ENCODE measurements around the gene NKTR. TPM values are rescaled to one million over a fixed set of nuclear protein-coding genes. Genes with fewer than 3 reads are reported as not detected.

NKTR gene
- total and polyA plus RNA-seq, 2 of the 13 experiments (the other 11 are each of a cell fraction or from before 2014, with no cell fraction given) = 41.3 to 59.6 TPM

DNA sequence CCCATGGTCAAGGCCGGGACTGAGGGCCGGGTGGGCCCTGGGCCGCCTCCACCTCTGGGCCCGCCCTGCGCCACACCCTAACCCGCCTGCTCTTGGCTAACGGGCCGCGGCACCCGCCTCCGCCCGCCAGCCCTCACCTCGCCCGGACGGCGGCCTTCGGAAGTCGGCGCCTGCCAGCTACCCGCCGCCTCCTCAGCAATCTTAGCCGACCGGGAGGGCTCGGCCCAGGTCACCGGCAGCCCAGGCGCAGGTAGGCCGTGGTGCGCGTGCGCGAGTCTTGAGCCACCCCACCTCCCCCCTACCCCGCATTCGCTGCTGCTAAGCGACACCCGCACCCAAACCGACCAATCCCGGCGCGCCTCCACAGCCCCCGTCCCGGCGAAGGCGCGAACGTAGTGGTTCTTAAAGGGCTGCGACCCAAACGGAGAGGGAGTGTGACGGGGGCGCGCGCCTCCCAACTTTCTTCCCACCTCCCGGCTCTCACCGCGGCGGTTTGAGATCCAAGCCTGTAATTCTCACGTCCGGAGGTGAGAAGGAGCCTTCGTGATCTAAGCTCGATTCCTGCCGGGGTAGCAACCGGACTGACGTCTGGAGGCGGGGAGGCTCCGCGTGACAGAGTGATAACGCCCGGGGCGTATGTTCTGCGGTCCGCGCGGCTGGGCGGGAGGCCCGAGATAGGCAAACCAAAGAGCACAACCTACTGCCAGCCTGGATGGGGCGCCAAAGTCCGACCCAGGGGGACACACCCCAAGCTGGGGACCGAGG lies 18.6 kb upstream of the NKTR start, which contains the start of gene SEC22C (continued):
- 0 out of 2 replicates have a peak, but pooled peaks have one; percentile 29 for TF ChIP-seq CHD2 (IDR thresholded peaks at IDR 0.05; ENCODE audit: low read depth, low read length)
- peak; percentile 79; the same call in 1 of the 2 replicates for TF ChIP-seq ZNF776 (CRISPR knock-in tag; IDR thresholded peaks at IDR 0.05)
- no peak; the same call in 1 of the 2 replicates for TF ChIP-seq SIX4 (CRISPR knock-in tag; IDR thresholded peaks at IDR 0.05)
- TF ChIP-seq, protein P1, sequence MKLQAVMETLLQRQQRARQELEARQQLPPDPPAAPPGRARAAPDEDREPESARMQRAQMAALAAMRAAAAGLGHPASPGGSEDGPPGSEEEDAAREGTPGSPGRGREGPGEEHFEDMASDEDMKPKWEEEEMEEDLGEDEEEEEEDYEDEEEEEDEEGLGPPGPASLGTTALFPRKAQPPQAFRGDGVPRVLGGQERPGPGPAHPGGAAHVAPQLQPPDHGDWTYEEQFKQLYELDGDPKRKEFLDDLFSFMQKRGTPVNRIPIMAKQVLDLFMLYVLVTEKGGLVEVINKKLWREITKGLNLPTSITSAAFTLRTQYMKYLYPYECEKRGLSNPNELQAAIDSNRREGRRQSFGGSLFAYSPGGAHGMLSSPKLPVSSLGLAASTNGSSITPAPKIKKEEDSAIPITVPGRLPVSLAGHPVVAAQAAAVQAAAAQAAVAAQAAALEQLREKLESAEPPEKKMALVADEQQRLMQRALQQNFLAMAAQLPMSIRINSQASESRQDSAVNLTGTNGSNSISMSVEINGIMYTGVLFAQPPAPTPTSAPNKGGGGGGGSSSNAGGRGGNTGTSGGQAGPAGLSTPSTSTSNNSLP (IDR thresholded peaks at IDR 0.05; ENCODE audit: low read depth, low read length) = no peak
- TF ChIP-seq ZNF788 (CRISPR knock-in tag; IDR thresholded peaks at IDR 0.05; ENCODE audit: borderline replicate concordance) = 0 out of 2 replicates have a peak, but pooled peaks have one; percentile 30
- no peak for TF ChIP-seq ZNF75D (CRISPR knock-in tag; IDR thresholded peaks at IDR 0.05; ENCODE audit: borderline replicate concordance)
- peak; percentile 56; the same call in 1 of the 2 replicates for TF ChIP-seq ZNF816 (CRISPR knock-in tag; IDR thresholded peaks at IDR 0.05; ENCODE audit: borderline replicate concordance)
- TF ChIP-seq, protein P2, sequence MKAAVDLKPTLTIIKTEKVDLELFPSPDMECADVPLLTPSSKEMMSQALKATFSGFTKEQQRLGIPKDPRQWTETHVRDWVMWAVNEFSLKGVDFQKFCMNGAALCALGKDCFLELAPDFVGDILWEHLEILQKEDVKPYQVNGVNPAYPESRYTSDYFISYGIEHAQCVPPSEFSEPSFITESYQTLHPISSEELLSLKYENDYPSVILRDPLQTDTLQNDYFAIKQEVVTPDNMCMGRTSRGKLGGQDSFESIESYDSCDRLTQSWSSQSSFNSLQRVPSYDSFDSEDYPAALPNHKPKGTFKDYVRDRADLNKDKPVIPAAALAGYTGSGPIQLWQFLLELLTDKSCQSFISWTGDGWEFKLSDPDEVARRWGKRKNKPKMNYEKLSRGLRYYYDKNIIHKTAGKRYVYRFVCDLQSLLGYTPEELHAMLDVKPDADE (CRISPR knock-in tag; IDR thresholded peaks at IDR 0.05) = no peak
- TF ChIP-seq HOXD1 (CRISPR knock-in tag; IDR thresholded peaks at IDR 0.05) = no peak
- TF ChIP-seq ZNF766 (CRISPR knock-in tag; IDR thresholded peaks at IDR 0.05; ENCODE audit: borderline replicate concordance) = no peak
- TF ChIP-seq ZNF607 (CRISPR knock-in tag; IDR thresholded peaks at IDR 0.05; ENCODE audit: borderline replicate concordance) = peak; percentile 95
- TF ChIP-seq MEF2D (CRISPR knock-in tag; IDR thresholded peaks at IDR 0.05) = peak; percentile 44; the same call in 1 of the 2 replicates
- TF ChIP-seq BCL6 (CRISPR knock-in tag; IDR thresholded peaks at IDR 0.05) = 0 out of 2 replicates have a peak, but pooled peaks have one; percentile 15
- no peak for TF ChIP-seq REXO4 (CRISPR knock-in tag; IDR thresholded peaks at IDR 0.05; ENCODE audit: borderline replicate concordance)
- peak; percentile 25 for TF ChIP-seq CBX1 (IDR thresholded peaks at IDR 0.05; ENCODE audit: low read depth)
- TF ChIP-seq ZNF790 (CRISPR knock-in tag; IDR thresholded peaks at IDR 0.05; ENCODE audit: borderline replicate concordance) = no peak
- TF ChIP-seq, protein P3, sequence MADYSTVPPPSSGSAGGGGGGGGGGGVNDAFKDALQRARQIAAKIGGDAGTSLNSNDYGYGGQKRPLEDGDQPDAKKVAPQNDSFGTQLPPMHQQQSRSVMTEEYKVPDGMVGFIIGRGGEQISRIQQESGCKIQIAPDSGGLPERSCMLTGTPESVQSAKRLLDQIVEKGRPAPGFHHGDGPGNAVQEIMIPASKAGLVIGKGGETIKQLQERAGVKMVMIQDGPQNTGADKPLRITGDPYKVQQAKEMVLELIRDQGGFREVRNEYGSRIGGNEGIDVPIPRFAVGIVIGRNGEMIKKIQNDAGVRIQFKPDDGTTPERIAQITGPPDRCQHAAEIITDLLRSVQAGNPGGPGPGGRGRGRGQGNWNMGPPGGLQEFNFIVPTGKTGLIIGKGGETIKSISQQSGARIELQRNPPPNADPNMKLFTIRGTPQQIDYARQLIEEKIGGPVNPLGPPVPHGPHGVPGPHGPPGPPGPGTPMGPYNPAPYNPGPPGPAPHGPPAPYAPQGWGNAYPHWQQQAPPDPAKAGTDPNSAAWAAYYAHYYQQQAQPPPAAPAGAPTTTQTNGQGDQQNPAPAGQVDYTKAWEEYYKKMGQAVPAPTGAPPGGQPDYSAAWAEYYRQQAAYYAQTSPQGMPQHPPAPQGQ (CRISPR knock-in tag; IDR thresholded peaks at IDR 0.05; ENCODE audit: borderline replicate concordance) = no peak
- no peak for TF ChIP-seq HOXA7 (CRISPR knock-in tag; IDR thresholded peaks at IDR 0.05)
- peak in 1 of 2 experiments; percentile 69; a peak in 2 of 4 replicates for TF ChIP-seq KLF16 (CRISPR knock-in tag; IDR thresholded peaks at IDR 0.05)
- TF ChIP-seq WIZ (CRISPR knock-in tag; IDR thresholded peaks at IDR 0.05) = peak; percentile 79
- peak; percentile 76; the same call in 1 of the 2 replicates for TF ChIP-seq ZNF33B (CRISPR knock-in tag; IDR thresholded peaks at IDR 0.05)
- TF ChIP-seq, protein P4, sequence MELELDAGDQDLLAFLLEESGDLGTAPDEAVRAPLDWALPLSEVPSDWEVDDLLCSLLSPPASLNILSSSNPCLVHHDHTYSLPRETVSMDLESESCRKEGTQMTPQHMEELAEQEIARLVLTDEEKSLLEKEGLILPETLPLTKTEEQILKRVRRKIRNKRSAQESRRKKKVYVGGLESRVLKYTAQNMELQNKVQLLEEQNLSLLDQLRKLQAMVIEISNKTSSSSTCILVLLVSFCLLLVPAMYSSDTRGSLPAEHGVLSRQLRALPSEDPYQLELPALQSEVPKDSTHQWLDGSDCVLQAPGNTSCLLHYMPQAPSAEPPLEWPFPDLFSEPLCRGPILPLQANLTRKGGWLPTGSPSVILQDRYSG (CRISPR knock-in tag; IDR thresholded peaks at IDR 0.05) = no peak
- peak; percentile 25 for TF ChIP-seq MED8 (CRISPR knock-in tag; IDR thresholded peaks at IDR 0.05; ENCODE audit: insufficient replicate concordance)
- TF ChIP-seq ZSCAN22 (CRISPR knock-in tag; IDR thresholded peaks at IDR 0.05) = no peak
- no peak for TF ChIP-seq ZSCAN30 (CRISPR knock-in tag; IDR thresholded peaks at IDR 0.05)
